ENCODE measurements around the gene NSUN5. TPM values are rescaled to one million over a fixed set of nuclear protein-coding genes. Genes with fewer than 3 reads are reported as not detected.
"Not testable (repeated sequence)": the region's sequence is repeated elsewhere in the genome, so short reads cannot be mapped to it uniquely, and the experiment has no call there.

Gene NSUN5
- total and polyA plus RNA-seq, 9 of the 15 experiments (the other 6 are each of a cell fraction or from before 2014, with no cell fraction given) = 4.7 to 115 (median 43.0) TPM

GRCh38 chr7:73319541-73319940 is 10.9 kb upstream of the NSUN5 start:
- Histone ChIP-seq H3K27me3 (ENCODE audit: control insufficient read depth in 2 of 2, insufficient read depth in 2 of 2, low read length in 2 of 2) (peaks cover 15 to 56% of the 10 kb centered on the region in 2 experiments), H3K4me1 (replicated peaks in 1 of 2; ENCODE audit: control insufficient read depth in 2 of 2, insufficient read depth in 2 of 2, low read length in 2 of 2) (peaks cover 0 to 14% of the 10 kb centered on the region in 2 experiments; a peak in 2 of 5 replicates)
- FAIRE-seq; H2AFZ ChIP-seq (ENCODE audit: low read depth, low read length); H4K20me1 ChIP-seq (replicated peaks; ENCODE audit: control insufficient read depth, insufficient read depth, low read length); H3K9me1 ChIP-seq (ENCODE audit: control insufficient read depth, insufficient read depth, low read length); H3K4me3 ChIP-seq; CTCF ChIA-PET (ENCODE audit: low intra/inter-chr PET ratio); H3K9me3 ChIP-seq (replicated peaks; ENCODE audit: control insufficient read depth, insufficient read depth, low read depth, low read length); H3K36me3 ChIP-seq (ENCODE audit: control insufficient read depth, insufficient read depth, low read length); intact Hi-C loops (cut with micrococcal nuclease); POLR2A ChIA-PET; H3K27ac ChIP-seq (ENCODE audit: extremely low read depth, low read depth, low read length); ATAC-seq; BruUV-seq (replicated peaks); H3K79me2 ChIP-seq (ENCODE audit: control insufficient read depth, insufficient read depth, low read length); DNase-seq (ENCODE audit: extremely low read depth in 1 of 4, low spot score in 3 of 4); H3K9ac ChIP-seq (ENCODE audit: insufficient read depth in 1 of 2, low read depth in 2 of 2, low read length in 2 of 2); H3K4me2 ChIP-seq (ENCODE audit: insufficient read depth, low read length): not testable (repeated sequence)
- TF ChIP-seq ZBTB33 (CRISPR knock-in tag; IDR thresholded peaks at IDR 0.05) = peak; percentile 44; the same call in 1 of the 2 replicates
- 20% methylated on average over 7 of the region's 9 CpGs for WGBS (ENCODE audit: insufficient coverage, low coverage, missing lambda C conversion rate)
- in situ Hi-C loops (cut with MboI) = loop anchor here (5.0 kb wide), 1 partner anchor 113 kb away; the partner anchor contains the start of gene FZD9

- TF ChIP-seq, protein P1, sequence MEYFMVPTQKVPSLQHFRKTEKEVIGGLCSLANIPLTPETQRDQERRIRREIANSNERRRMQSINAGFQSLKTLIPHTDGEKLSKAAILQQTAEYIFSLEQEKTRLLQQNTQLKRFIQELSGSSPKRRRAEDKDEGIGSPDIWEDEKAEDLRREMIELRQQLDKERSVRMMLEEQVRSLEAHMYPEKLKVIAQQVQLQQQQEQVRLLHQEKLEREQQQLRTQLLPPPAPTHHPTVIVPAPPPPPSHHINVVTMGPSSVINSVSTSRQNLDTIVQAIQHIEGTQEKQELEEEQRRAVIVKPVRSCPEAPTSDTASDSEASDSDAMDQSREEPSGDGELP (CRISPR knock-in tag; IDR thresholded peaks at IDR 0.05; ENCODE audit: borderline replicate concordance) = peak; percentile 34; the same call in 1 of the 2 replicates
- TF ChIP-seq RAD21 (CRISPR knock-in tag; conservative IDR thresholded peaks at IDR 0.05 in 1 of 2, IDR thresholded peaks at IDR 0.05 in 1 of 2) (peak in 1 of 2 experiments; percentile 30; a peak in 2 of 4 replicates), CTCF (IDR thresholded peaks at IDR 0.05 in 2 of 3, conservative IDR thresholded peaks at IDR 0.05 in 1 of 3; ENCODE audit: insufficient read depth in 2 of 3, low read depth in 1 of 3, low read length in 3 of 3) (peak; percentile 18 to 27 (median 22); a peak in 4 of 6 replicates)
- H3K4me1 ChIP-seq (replicated peaks in 1 of 2; ENCODE audit: control insufficient read depth in 2 of 2, insufficient read depth in 2 of 2, low read length in 2 of 2); BruUV-seq (replicated peaks); H4K20me1 ChIP-seq (replicated peaks; ENCODE audit: control insufficient read depth, insufficient read depth, low read length); POLR2A ChIA-PET; H3K4me3 ChIP-seq; H3K4me2 ChIP-seq (ENCODE audit: insufficient read depth, low read length); intact Hi-C loops (cut with micrococcal nuclease); H3K36me3 ChIP-seq (ENCODE audit: control insufficient read depth, insufficient read depth, low read length); H3K9me1 ChIP-seq (ENCODE audit: control insufficient read depth, insufficient read depth, low read length); FAIRE-seq; H2AFZ ChIP-seq (ENCODE audit: low read depth, low read length); H3K27ac ChIP-seq (ENCODE audit: extremely low read depth, low read depth, low read length); H3K79me2 ChIP-seq (ENCODE audit: control insufficient read depth, insufficient read depth, low read length); H3K9me3 ChIP-seq (replicated peaks; ENCODE audit: control insufficient read depth, insufficient read depth, low read depth, low read length); CTCF ChIA-PET (ENCODE audit: low intra/inter-chr PET ratio); H3K9ac ChIP-seq (ENCODE audit: insufficient read depth in 1 of 2, low read depth in 2 of 2, low read length in 2 of 2): not testable (repeated sequence)
- peak in 1 of 4 experiments; percentile 34 for DNase-seq (ENCODE audit: extremely low read depth in 1 of 4, low spot score in 3 of 4)
- H3K27me3 ChIP-seq (ENCODE audit: control insufficient read depth in 2 of 2, insufficient read depth in 2 of 2, low read length in 2 of 2) = peaks cover 13 to 51% of the 10 kb centered on the region in 2 experiments; a peak in 4 of 5 replicates
- in situ Hi-C loops (cut with MboI) = loop anchor here (5.0 kb wide), 1 partner anchor 114 kb away; the partner anchor contains the start of gene FZD9
- peak; percentile 89 for ATAC-seq
- 7% methylated on average over 11 of the region's 18 CpGs for WGBS (ENCODE audit: insufficient coverage, low coverage, missing lambda C conversion rate)
These were observed 10.1 kb upstream of the NSUN5 start for GRCh38 chr7:73318656-73319204.

Measured in K562 (cell line).